HUDEP-2 (cell line): Measurements from ENCODE around the gene PPP2R2B.

Source experiments
- DNase-seq, 76 experiments: peaks; one replicate each; lab custom pipeline; 2025; ENCODE audit not compliant: unreplicated experiment in 76 of 76; lab: John Stamatoyannopoulos, UW

PPP2R2B gene

GRCh38 chr5:146878476-146879172 lies at the start of gene PPP2R2B:
Gene PPP2R2B (minus strand): TSS chr5:146878757.
- no peak for DNase-seq

GRCh38 chr5:146924132-146924531 lies 45.6 kb upstream of the PPP2R2B start:
- DNase-seq: no peak

GRCh38 chr5:146921225-146921624 lies 42.7 kb upstream of the PPP2R2B start:
- DNase-seq: no peak

DNA sequence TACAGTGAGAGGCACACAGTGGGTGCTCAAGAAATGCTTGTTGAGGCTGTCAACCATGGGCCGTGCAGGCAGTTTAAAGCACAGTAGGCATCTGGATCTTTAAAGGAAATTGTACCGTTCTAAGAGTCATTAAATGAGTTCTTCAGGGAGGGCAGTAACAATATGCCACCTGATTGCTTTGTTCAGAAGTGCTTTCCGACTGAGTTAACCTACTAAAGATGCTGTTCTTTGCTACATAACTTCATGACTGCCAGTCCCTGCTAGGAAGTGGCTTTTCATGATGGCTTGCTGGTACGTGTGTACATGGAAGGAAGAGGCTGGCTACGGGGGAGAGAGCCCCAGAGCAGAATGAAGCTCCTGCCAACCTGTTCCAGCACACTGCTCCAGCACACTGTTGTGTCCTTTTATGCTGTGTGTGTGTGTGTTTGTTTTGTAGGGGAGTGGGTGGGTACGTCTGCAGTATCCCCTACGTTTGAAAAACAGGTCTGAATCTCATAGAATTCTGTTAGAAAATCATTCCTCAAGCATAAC lies 41.9 kb upstream of the PPP2R2B start:
- DNase-seq: no peak

DNA sequence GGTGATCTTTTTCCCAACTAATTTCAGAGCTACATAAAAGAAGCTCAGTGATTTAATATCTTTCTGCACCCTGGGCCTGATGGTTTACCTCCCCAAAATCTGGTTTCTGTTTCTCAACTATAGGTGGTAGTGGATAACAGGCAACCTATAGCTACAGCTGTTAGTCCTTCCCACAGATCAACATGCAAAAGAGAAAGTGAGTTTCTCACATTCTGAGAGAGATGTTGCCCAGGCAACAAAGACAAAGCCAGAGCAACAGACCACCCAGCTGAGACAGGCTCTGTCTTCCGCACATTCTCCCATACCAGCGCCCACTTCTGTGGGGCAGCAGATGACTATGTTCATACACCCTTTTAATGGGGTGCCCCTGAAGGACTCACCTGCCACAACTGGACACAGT lies 40.7 kb upstream of the PPP2R2B start:
- no peak for DNase-seq

DNA sequence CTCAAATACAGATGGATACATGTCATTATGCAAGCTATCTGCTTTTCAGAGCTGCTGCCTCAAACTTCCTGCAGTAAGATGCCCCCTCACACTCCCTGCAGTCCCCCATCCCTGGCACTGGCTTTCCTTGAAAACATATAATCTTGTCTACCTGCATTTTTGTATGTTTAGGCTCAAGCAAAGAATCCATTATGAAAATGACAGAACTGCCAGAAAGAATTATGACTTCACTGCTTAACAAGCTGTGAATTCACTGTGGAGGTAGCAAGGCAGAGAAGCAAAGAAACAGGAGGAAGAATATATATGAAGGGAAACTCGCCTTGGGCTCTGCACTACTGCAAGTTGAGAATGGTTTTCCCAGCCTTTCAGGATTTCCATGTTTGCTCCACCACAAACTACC lies 39.4 kb upstream of the PPP2R2B start:
- no peak for DNase-seq

GRCh38 chr5:146912874-146913273 lies 34.3 kb upstream of the PPP2R2B start:
- no peak for DNase-seq

DNA sequence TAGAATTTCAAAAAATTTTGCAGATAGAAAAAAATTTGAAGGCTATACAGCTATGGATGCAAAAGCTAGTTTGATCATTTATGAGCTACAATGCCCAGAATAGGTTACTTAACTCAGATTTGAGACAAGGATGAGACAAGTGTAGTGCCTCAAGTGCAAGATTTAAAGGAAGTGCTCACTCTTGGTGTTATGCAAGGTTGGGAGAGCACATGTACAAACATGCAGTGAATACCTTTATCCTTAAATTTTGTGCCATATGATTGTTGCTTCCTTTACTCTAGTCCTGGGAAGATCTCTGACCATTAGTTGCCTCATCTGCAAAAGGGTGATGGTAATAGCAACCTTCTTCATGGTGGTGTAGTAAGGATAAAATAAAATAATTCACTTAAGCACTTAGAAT lies 31.7 kb upstream of the PPP2R2B start:
- DNase-seq: no peak

- no peak for DNase-seq
Measured at GRCh38 chr5:146909255-146910068, 30.9 kb upstream of the PPP2R2B start.

GRCh38 chr5:146906803-146907202 lies 28.2 kb upstream of the PPP2R2B start:
- DNase-seq: no peak

GRCh38 chr5:146904890-146905289 lies 26.3 kb upstream of the PPP2R2B start:
- DNase-seq: no peak

GRCh38 chr5:146903789-146904188 lies 25.2 kb upstream of the PPP2R2B start:
- no peak for DNase-seq

DNA sequence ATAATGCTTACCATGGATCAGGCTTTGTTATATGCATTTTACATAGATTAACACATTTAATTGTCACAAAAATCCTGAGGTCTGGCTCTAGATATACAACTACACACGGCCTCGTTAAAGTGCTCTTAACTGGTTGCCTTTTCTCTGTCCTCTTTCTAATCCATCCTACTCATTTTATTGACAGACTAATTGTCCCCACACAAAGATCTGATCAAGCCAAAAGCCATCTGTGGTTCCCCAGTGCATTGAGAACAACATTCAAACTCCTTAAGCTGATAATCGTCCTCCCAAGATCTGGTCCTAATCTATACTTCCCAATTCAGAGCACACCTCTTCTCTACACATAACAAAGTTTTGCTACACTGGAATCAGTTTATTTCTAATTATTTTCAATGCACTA lies 23.9 kb upstream of the PPP2R2B start:
- DNase-seq: no peak

GRCh38 chr5:146897061-146897460 lies 18.5 kb upstream of the PPP2R2B start:
- DNase-seq: no peak

DNA sequence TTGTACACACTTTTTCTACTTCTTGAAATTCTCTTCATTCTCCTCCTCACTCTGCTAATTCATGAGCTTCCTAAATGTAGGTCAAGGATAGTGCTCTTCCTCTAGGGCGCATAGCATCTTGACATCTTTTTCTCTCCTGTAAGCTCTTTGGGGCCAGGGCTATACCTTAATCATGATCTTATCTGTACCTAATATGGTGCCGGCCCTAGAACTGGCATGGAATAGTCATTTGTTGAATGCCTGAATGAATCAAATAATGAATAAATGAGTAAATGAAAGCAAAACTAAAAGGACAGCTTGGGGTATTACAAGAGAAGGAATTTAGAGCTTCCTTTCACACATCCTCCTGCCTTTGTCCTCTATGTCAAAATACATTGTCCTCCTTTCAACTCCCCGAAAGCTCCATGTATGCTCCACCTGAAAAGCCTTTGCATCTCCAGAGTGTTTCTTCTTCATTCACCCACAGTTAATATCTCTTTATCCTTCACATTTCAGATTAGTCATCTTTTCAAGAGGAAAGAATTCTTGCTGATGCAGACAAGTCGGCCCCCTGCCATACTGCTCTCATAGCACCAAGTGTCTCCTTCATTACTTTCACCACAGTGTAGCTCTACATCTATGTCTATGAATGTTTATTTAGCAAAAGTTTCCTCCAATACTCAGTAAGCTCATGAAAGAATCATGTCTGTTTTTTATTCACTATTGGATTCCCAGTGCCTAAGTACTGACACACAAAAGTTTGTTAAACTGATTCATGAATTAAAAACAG lies 16.4 kb upstream of the PPP2R2B start:
- DNase-seq: no peak

- no peak for DNase-seq
Measured at GRCh38 chr5:146893991-146894390, 15.4 kb upstream of the PPP2R2B start.

DNA sequence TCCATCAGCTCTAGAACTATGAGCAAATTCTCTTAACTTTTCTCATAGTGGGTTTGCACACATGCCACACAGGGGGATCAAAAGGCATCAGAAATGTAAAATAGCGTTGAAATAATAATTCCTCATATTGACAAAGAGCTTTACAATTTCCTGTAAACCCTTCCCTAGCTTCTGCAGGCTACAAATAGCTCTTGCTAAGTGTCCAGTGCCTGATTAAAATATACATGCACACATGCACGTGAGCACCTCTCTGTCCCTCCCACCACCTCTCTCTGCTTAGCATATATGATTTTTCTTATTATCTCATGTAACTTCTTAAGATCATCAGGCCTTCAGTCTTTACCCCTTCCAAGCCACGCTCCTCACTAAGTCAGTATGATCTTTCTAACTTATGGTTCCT lies 13.7 kb upstream of the PPP2R2B start:
- no peak for DNase-seq

DNA sequence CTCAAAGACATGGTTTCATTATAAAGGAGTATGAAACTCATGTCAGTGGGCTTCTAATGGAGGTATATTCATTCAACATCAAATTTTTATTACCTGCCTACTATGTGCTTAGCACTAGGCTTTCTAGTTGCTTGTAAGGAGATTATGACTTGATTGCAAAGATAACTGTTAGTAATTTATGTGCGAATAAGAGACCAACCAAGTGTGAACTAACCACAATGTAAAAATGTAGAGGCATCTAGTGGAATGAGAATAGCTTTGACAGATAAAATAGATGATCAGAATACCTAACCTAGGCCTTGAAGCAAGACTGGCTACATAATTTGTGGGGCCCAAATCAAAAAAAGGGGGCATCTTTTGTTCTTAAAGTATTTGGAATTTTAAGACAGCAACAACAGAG lies 13.0 kb upstream of the PPP2R2B start:
- DNase-seq: no peak

DNA sequence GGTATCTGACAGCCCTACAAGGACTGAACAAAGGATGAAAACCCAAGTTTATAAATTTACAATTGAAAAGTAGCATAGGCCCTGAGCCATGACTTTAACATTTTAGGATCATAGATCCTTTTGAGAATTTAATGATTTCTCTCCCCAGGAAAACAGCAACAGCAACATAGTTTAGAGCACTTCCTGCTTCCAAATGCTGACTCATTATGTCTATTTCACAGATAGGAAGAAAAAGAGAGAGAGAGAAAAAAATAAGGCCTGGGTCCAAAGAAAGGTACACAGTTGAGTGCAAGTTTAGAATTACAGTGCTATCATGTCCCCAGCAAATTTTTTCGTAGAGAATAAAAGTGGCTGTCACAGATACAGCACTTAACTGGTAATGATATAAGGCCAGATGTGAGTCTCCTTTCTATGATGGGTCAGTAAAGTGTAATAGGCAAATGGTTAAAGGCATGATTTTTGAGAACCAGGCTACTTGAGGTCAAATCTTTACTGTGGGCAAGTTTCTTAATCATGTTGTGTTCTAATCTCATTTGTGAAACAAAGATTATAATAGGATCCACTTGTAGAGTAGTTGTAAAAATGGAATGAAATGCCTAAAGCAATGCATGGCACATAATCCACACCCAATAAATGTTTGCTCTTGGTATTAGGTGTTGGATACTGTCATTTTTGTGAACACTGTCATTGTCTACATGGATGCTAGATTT lies 12.3 kb upstream of the PPP2R2B start:
- DNase-seq: no peak

- no peak for DNase-seq
Measured at GRCh38 chr5:146890066-146890465, 11.5 kb upstream of the PPP2R2B start.

DNA sequence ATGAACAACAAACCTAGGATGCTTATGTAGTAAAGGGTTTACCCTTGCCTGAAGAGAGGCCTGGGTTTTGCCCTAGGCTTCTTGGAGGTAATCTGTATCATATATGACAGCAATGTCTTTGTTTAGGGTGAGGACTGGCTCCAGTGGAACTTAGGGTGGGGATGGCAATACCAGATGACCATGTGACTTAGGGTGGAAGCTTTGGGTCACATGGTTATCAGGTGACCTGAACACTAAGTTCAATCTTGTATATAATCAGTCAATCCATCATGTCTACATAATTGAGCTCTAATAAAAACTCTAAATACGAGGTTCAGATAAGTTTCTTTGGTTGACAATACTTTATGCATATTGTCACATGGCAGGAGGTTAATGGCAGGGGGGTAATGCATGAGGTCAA lies 10.6 kb upstream of the PPP2R2B start:
- no peak for DNase-seq
